ENCODE data around the gene LCN2. TPM values are rescaled to one million over a fixed set of nuclear protein-coding genes. Genes with fewer than 3 reads are reported as not detected.

LCN2 gene
- total and polyA plus RNA-seq, 9 of the 15 experiments (the other 6 are each of a cell fraction or from before 2014, with no cell fraction given), result 0.10 to 1.2 (median 0.44) TPM; not detected in 1

DNA sequence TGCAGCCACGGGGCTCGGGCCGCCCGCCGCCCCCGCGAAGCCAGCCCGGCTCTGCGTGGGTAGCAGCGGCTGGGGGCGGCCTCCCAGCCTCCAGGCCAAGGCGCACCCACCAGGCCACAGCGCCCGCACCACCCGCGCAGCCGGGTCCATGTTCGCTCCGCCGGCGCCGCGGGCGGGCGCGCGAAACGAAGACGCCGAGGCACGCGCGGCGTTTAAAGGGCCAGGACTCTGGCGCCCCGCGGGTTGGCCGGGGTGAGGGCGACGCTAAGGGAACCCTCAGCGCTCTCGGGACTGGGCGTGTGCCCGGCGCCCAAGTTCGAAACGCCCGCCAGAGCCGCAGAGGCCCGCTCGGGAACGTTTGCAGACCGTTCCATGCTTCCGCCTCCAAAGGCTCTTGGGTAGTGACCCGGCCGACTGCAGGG is 21.7 kb upstream of the LCN2 start, which contains the start of gene PTGES2:
Gene PTGES2 (minus strand): TSS at position 162 of the 422 bp plus-strand sequence. CDS start 12 bp downstream, at position 150.
- ATAC-seq (peak; percentile 86), FAIRE-seq (no peak), DNase-seq (ENCODE audit: extremely low read depth in 1 of 4, low spot score in 3 of 4) (peak; percentile 75 to 92 (median 81))
- H4K20me1 ChIP-seq (replicated peaks; ENCODE audit: control insufficient read depth, insufficient read depth, low read length), result peaks cover 8% of the 10 kb centered on the region; the same call in 1 of the 2 replicates
- intact Hi-C loops (cut with micrococcal nuclease) (loop anchor here (5.0 to 10.0 kb wide), 3 partner anchors 67 to 285 kb away; partner anchors contain the start of genes CIZ1, GOLGA2 and SWI5), in situ Hi-C loops (cut with MboI) (no loop called here)
- H3K79me2 ChIP-seq (ENCODE audit: control insufficient read depth, insufficient read depth, low read length), result peaks cover 38% of the 10 kb centered on the region
- peak within 1 kb of the TSS; percentile 95 for H3K4me2 ChIP-seq (ENCODE audit: insufficient read depth, low read length)
- no TSS peak for BruUV-seq (replicated peaks)
- CTCF ChIA-PET (ENCODE audit: low intra/inter-chr PET ratio), result interaction anchor here (0.6 kb wide), 1 partner anchor 61 kb away, joined by 3 read pairs; the partner anchor contains the start of gene NAIF1
- H3K27ac ChIP-seq (ENCODE audit: extremely low read depth, low read depth, low read length), result peak within 1 kb of the TSS; percentile 93
- peak within 1 kb of the TSS; percentile 93 for H2AFZ ChIP-seq (ENCODE audit: low read depth, low read length)
- POLR2A ChIA-PET, result interaction anchor here (1.6 to 2.0 kb wide), 2 partner anchors 10 to 60 kb away, joined by 4 read pairs; partner anchors contain the start of gene SLC25A25
- WGBS (ENCODE audit: insufficient coverage, low coverage, missing lambda C conversion rate), result 1% methylated on average over 45 of the region's 56 CpGs
- peaks cover 36% of the 10 kb centered on the region for H3K36me3 ChIP-seq (ENCODE audit: control insufficient read depth, insufficient read depth, low read length)
- H3K4me1 ChIP-seq (replicated peaks in 1 of 2; ENCODE audit: control insufficient read depth in 2 of 2, insufficient read depth in 2 of 2, low read length in 2 of 2), result peaks cover 10 to 42% of the 10 kb centered on the region in 2 experiments
- peak within 1 kb of the TSS; percentile 98 for H3K4me3 ChIP-seq
- no peaks in the 10 kb centered on the region for H3K9me3 ChIP-seq (replicated peaks; ENCODE audit: control insufficient read depth, insufficient read depth, low read depth, low read length)
- no peaks in the 10 kb centered on the region for H3K9me1 ChIP-seq (ENCODE audit: control insufficient read depth, insufficient read depth, low read length)
- no peaks in the 10 kb centered on the region for H3K27me3 ChIP-seq (ENCODE audit: control insufficient read depth in 2 of 2, insufficient read depth in 2 of 2, low read length in 2 of 2)
- peak within 1 kb of the TSS; percentile 95 to 99 for H3K9ac ChIP-seq (ENCODE audit: insufficient read depth in 1 of 2, low read depth in 2 of 2, low read length in 2 of 2)
- 0 out of 2 replicates have a peak, but pooled peaks have one; percentile 30 for TF ChIP-seq SUPT5H (IDR thresholded peaks at IDR 0.05)
- TF ChIP-seq MTA3 (IDR thresholded peaks at IDR 0.05; ENCODE audit: borderline replicate concordance), result peak; percentile 63
- no peak for TF ChIP-seq ZNF583 (CRISPR knock-in tag; IDR thresholded peaks at IDR 0.05)
- TF ChIP-seq HNRNPUL1 (IDR thresholded peaks at IDR 0.05; ENCODE audit: low read length), result no peak
- TF ChIP-seq PHTF2 (CRISPR knock-in tag; IDR thresholded peaks at IDR 0.05), result no peak
- peak; percentile 81 for TF ChIP-seq NEUROD1 (IDR thresholded peaks at IDR 0.05; ENCODE audit: borderline replicate concordance, low read depth, low read length, partially characterized antibody)
- TF ChIP-seq RAD51 (IDR thresholded peaks at IDR 0.05; ENCODE audit: borderline replicate concordance, low read depth), result no peak
- TF ChIP-seq FOXP1 (CRISPR knock-in tag; IDR thresholded peaks at IDR 0.05), result peak; percentile 32; the same call in 1 of the 2 replicates
- TF ChIP-seq PML (IDR thresholded peaks at IDR 0.05; ENCODE audit: low read length), result peak; percentile 56; the same call in 1 of the 2 replicates
- no peak for TF ChIP-seq ZNF253 (CRISPR knock-in tag; conservative IDR thresholded peaks at IDR 0.05)
- TF ChIP-seq, protein P1, sequence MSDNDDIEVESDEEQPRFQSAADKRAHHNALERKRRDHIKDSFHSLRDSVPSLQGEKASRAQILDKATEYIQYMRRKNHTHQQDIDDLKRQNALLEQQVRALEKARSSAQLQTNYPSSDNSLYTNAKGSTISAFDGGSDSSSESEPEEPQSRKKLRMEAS (CRISPR knock-in tag; IDR thresholded peaks at IDR 0.05), result no peak; the same call in none of the 2 replicates
- TF ChIP-seq, protein P2, sequence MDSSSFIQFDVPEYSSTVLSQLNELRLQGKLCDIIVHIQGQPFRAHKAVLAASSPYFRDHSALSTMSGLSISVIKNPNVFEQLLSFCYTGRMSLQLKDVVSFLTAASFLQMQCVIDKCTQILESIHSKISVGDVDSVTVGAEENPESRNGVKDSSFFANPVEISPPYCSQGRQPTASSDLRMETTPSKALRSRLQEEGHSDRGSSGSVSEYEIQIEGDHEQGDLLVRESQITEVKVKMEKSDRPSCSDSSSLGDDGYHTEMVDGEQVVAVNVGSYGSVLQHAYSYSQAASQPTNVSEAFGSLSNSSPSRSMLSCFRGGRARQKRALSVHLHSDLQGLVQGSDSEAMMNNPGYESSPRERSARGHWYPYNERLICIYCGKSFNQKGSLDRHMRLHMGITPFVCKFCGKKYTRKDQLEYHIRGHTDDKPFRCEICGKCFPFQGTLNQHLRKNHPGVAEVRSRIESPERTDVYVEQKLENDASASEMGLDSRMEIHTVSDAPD (CRISPR knock-in tag; IDR thresholded peaks at IDR 0.05), result no peak
- TF ChIP-seq, protein P3, sequence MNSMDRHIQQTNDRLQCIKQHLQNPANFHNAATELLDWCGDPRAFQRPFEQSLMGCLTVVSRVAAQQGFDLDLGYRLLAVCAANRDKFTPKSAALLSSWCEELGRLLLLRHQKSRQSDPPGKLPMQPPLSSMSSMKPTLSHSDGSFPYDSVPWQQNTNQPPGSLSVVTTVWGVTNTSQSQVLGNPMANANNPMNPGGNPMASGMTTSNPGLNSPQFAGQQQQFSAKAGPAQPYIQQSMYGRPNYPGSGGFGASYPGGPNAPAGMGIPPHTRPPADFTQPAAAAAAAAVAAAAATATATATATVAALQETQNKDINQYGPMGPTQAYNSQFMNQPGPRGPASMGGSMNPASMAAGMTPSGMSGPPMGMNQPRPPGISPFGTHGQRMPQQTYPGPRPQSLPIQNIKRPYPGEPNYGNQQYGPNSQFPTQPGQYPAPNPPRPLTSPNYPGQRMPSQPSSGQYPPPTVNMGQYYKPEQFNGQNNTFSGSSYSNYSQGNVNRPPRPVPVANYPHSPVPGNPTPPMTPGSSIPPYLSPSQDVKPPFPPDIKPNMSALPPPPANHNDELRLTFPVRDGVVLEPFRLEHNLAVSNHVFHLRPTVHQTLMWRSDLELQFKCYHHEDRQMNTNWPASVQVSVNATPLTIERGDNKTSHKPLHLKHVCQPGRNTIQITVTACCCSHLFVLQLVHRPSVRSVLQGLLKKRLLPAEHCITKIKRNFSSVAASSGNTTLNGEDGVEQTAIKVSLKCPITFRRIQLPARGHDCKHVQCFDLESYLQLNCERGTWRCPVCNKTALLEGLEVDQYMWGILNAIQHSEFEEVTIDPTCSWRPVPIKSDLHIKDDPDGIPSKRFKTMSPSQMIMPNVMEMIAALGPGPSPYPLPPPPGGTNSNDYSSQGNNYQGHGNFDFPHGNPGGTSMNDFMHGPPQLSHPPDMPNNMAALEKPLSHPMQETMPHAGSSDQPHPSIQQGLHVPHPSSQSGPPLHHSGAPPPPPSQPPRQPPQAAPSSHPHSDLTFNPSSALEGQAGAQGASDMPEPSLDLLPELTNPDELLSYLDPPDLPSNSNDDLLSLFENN (IDR thresholded peaks at IDR 0.05; ENCODE audit: low read depth in 2 of 2, low read length in 2 of 2), result peak in 1 of 2 experiments; percentile 55; a peak in 1 of 4 replicates
- TF ChIP-seq RB1 (IDR thresholded peaks at IDR 0.05; ENCODE audit: low read depth), result peak; percentile 80; the same call in 1 of the 2 replicates
- TF ChIP-seq ZNF695 (CRISPR knock-in tag; IDR thresholded peaks at IDR 0.05), result no peak
- no peak for TF ChIP-seq ARID2 (IDR thresholded peaks at IDR 0.05)
- peak; percentile 89 to 90; a peak in 3 of 4 replicates for TF ChIP-seq SIN3A (IDR thresholded peaks at IDR 0.05; ENCODE audit: borderline replicate concordance in 2 of 2, control insufficient read depth in 1 of 2, low read depth in 2 of 2, low read length in 2 of 2)
- 0 out of 2 replicates have a peak, but pooled peaks have one; percentile 3 for TF ChIP-seq ZNF431 (CRISPR knock-in tag; IDR thresholded peaks at IDR 0.05)
- no peak for TF ChIP-seq PCBP1 (IDR thresholded peaks at IDR 0.05; ENCODE audit: low read depth, low read length, poor library complexity, severe bottlenecking)
